UCSD-AML1 (cell line): Measurements from ENCODE around the gene RNASEH2A.
"Not testable (repeated sequence)": the region's sequence is repeated elsewhere in the genome, so short reads cannot be mapped to it uniquely, and the experiment has no call there.

Experiments
- DNase-seq: peaks from one replicate; lab custom pipeline; 2025; ENCODE audit not compliant: unreplicated experiment; lab: John Stamatoyannopoulos, UW

The RNASEH2A gene

GRCh38 chr19:12792853-12793289 is 13.5 kb upstream of the RNASEH2A start:
- no peak for DNase-seq

- DNase-seq = peak; percentile 95
These were observed 12.8 kb upstream of the RNASEH2A start for GRCh38 chr19:12793290-12794195.

GRCh38 chr19:12794196-12794941 is 12.0 kb upstream of the RNASEH2A start:
- no peak for DNase-seq

- DNase-seq = no peak
These were observed 11.4 kb upstream of the RNASEH2A start for GRCh38 chr19:12794971-12795381.

- peak; percentile 76 for DNase-seq
These were observed 10.0 kb upstream of the RNASEH2A start for GRCh38 chr19:12796146-12797071.

- no peak for DNase-seq
These were observed 9.2 kb upstream of the RNASEH2A start for GRCh38 chr19:12797141-12797587.

GRCh38 chr19:12797607-12798006 is 8.8 kb upstream of the RNASEH2A start:
- not testable (repeated sequence) for DNase-seq

- no peak for DNase-seq
These were observed 6.5 kb upstream of the RNASEH2A start for GRCh38 chr19:12799742-12800465.

GRCh38 chr19:12800466-12800770 is 6.0 kb upstream of the RNASEH2A start:
- DNase-seq = no peak

- DNase-seq = no peak
These were observed 5.4 kb upstream of the RNASEH2A start for GRCh38 chr19:12800923-12801465.

GRCh38 chr19:12801466-12802266 is 4.7 kb upstream of the RNASEH2A start, which contains the start of the genes PRDX2 and THSD8:
PRDX2 (minus strand) TSS chr19:12801800; CDS start chr19:12801261, 539 bp downstream.
THSD8 (plus strand) TSS chr19:12802069; CDS start chr19:12802072, 3 bp downstream.
- DNase-seq = no peak

- DNase-seq = no peak
These were observed 3.9 kb upstream of the RNASEH2A start for GRCh38 chr19:12802267-12803106.

- no peak for DNase-seq
These were observed 2.3 kb upstream of the RNASEH2A start for GRCh38 chr19:12804051-12804450.

GRCh38 chr19:12815088-12815487 is 8.7 kb downstream of the RNASEH2A start:
- DNase-seq = no peak

- not testable (repeated sequence) for DNase-seq
These were observed 10.8 kb downstream of the RNASEH2A start for GRCh38 chr19:12817188-12817587.

GRCh38 chr19:12817810-12818209 is 11.4 kb downstream of the RNASEH2A start:
- not testable (repeated sequence) for DNase-seq

GRCh38 chr19:12821761-12822160 is 15.4 kb downstream of the RNASEH2A start:
- DNase-seq = no peak
